ENCODE measurements around the gene HPCAL1. TPM values are rescaled to one million over a fixed set of nuclear protein-coding genes. Genes with fewer than 3 reads are reported as not detected.

The HPCAL1 gene
- total RNA-seq, 6 experiments from 2014 or later: 36.3 to 60.3 (median 57.2) TPM

GRCh38 chr2:10444463-10444862 is 141.8 kb downstream of the HPCAL1 start:
- H3K27ac Mint-ChIP-seq: no peak overlapping the region
- peaks cover 30% of the 10 kb centered on the region for H3K4me1 Mint-ChIP-seq (ENCODE audit: low read depth)
- H3K27me3 Mint-ChIP-seq (ENCODE audit: insufficient read depth): peaks cover 7% of the 10 kb centered on the region
- H3K4me3 Mint-ChIP-seq: no peak overlapping the region
- peaks cover 5% of the 10 kb centered on the region for H3K9me3 Mint-ChIP-seq
- peaks cover 43% of the 10 kb centered on the region for H3K36me3 Mint-ChIP-seq (ENCODE audit: low read depth)
- TF ChIP-seq CTCF (IDR thresholded peaks at IDR 0.05): no peak
- no peak for DNase-seq

- peak overlapping the region; percentile 96 for H3K4me3 Mint-ChIP-seq
Measured at GRCh38 chr2:10446631-10447030, 143.9 kb downstream of the HPCAL1 start.

GRCh38 chr2:10447300-10447894 is 144.7 kb downstream of the HPCAL1 start:
- peak; percentile 25 for DNase-seq
- H3K4me1 Mint-ChIP-seq (ENCODE audit: low read depth): peaks cover 52% of the 10 kb centered on the region
- H3K9me3 Mint-ChIP-seq: peaks cover 5% of the 10 kb centered on the region
- peak overlapping the region; percentile 96 for H3K4me3 Mint-ChIP-seq
- H3K27me3 Mint-ChIP-seq (ENCODE audit: insufficient read depth): peaks cover 5% of the 10 kb centered on the region; the same call in 1 of the 2 replicates
- no peak; the same call in 1 of the 2 replicates for TF ChIP-seq CTCF (IDR thresholded peaks at IDR 0.05)
- H3K36me3 Mint-ChIP-seq (ENCODE audit: low read depth): peaks cover 37% of the 10 kb centered on the region
- peak overlapping the region; percentile 89 for H3K27ac Mint-ChIP-seq

More at GRCh38 chr2:10446631-10447030, 143.9 kb downstream of the HPCAL1 start:
- TF ChIP-seq CTCF (IDR thresholded peaks at IDR 0.05): no peak
- Mint-ChIP-seq H3K36me3 (ENCODE audit: low read depth) (peaks cover 44% of the 10 kb centered on the region), H3K27me3 (ENCODE audit: insufficient read depth) (peaks cover 5% of the 10 kb centered on the region; the same call in 1 of the 2 replicates), H3K9me3 (peaks cover 5% of the 10 kb centered on the region), H3K4me1 (ENCODE audit: low read depth) (peaks cover 44% of the 10 kb centered on the region), H3K27ac (no peak overlapping the region)
- no peak for DNase-seq

- peak; percentile 96 for DNase-seq
- Mint-ChIP-seq H3K27ac (peak within 1 kb of the TSS; percentile 89), H3K27me3 (ENCODE audit: insufficient read depth) (peaks cover 5% of the 10 kb centered on the region; the same call in 1 of the 2 replicates), H3K4me1 (ENCODE audit: low read depth) (peaks cover 58% of the 10 kb centered on the region), H3K4me3 (peak within 1 kb of the TSS; percentile 96), H3K9me3 (peaks cover 5% of the 10 kb centered on the region), H3K36me3 (ENCODE audit: low read depth) (peaks cover 34% of the 10 kb centered on the region)
- TF ChIP-seq CTCF (IDR thresholded peaks at IDR 0.05): no peak
Measured at GRCh38 chr2:10447895-10448575, 145.3 kb downstream of the HPCAL1 start, which contains the start of gene ODC1. Gene ODC1 (minus strand): TSS chr2:10448327. CDS start chr2:10445032, 3,295 bp downstream.

- DNase-seq: peak; percentile 79
- peaks cover 5% of the 10 kb centered on the region; the same call in 1 of the 2 replicates for H3K27me3 Mint-ChIP-seq (ENCODE audit: insufficient read depth)
- H3K36me3 Mint-ChIP-seq (ENCODE audit: low read depth): peaks cover 26% of the 10 kb centered on the region
- H3K27ac Mint-ChIP-seq: peak overlapping the region; percentile 53; the same call in 1 of the 2 replicates
- H3K4me1 Mint-ChIP-seq (ENCODE audit: low read depth): peaks cover 60% of the 10 kb centered on the region
- peaks cover 5% of the 10 kb centered on the region for H3K9me3 Mint-ChIP-seq
- peak; percentile 30; the same call in 1 of the 2 replicates for TF ChIP-seq CTCF (IDR thresholded peaks at IDR 0.05)
- H3K4me3 Mint-ChIP-seq: peak overlapping the region; percentile 80
Measured at GRCh38 chr2:10448576-10449485, 146.1 kb downstream of the HPCAL1 start.
